ENCODE data around the gene BSN. TPM values are rescaled to one million over a fixed set of nuclear protein-coding genes. Genes with fewer than 3 reads are reported as not detected.
"Not testable (repeated sequence)": the region's sequence is repeated elsewhere in the genome, so short reads cannot be mapped to it uniquely, and the experiment has no call there.

Gene BSN
- polyA plus RNA-seq, 2 donors: 0.01 to 0.08 TPM

- peaks cover 0 to 20% of the 10 kb centered on the region in 2 donors for H3K4me1 ChIP-seq (ENCODE audit: control insufficient read depth in 2 of 2, insufficient read depth in 2 of 2, low read length in 1 of 2)
- WGBS, 2 donors: 21 to 26% methylated on average over 17 of the region's 17 CpGs
- peak overlapping the region; percentile 75 to 80 for H3K4me3 ChIP-seq (ENCODE audit: low read depth in 1 of 2, low read length in 2 of 2)
- no peaks in the 10 kb centered on the region for H3K27me3 ChIP-seq (ENCODE audit: control insufficient read depth in 1 of 2, insufficient read depth in 2 of 2, low read length in 2 of 2)
- no peaks in the 10 kb centered on the region for H3K9me3 ChIP-seq (ENCODE audit: control insufficient read depth in 2 of 2, insufficient read depth in 1 of 2, low read depth in 1 of 2, low read length in 1 of 2)
- H3K36me3 ChIP-seq (ENCODE audit: control insufficient read depth in 2 of 2, insufficient read depth in 2 of 2, low read length in 1 of 2): peaks cover 1 to 23% of the 10 kb centered on the region in 2 donors
- H3K27ac ChIP-seq (ENCODE audit: low read depth in 2 of 2, low read length in 1 of 2): peak overlapping the region; percentile 95 to 98
Observed at GRCh38 chr3:49673121-49673714, 118.9 kb downstream of the BSN start.

DNA sequence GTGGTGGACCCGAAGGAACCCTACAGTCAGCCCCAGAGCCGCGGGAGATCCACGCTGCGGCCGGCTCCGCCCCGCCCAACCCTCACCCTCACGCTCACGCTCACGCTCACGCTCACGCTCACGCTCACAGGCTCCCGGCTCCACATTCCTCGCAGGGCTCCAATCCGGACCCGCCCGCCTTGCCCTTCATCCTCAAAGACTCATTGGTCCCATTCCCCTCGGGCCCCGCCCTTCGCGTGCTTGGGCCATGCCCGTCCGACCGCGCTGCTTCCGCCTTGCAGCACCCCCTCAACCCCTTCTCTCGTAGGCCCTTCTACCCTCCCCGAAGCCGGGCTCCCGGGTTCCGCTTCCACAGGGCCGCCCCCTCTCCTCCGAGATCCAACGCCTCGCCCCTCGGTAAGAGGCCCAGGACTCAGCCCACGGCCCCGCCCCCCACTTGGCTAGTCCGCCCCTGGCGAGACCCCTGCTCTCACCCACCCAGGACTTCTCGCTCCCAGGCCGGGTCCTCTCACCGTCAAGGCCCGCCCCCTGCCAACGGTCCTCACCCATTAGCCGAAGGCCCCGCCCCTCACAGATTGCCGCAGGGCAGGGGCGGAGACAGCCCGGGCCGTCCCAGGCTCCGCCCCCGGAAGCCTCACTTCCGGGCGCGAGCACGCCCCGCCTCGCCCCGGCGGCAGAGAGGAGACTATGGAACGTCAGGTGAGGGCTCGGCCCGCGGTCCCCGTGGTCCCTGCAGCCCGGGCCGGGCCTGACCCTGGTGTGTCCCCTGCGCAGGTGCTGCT is 119.6 kb downstream of the BSN start, which contains the start of gene APEH:
TSS of gene APEH (plus strand) at position 637 of the 782 bp plus-strand sequence. CDS start at position 688, 51 bp downstream.
- peak within 1 kb of the TSS; percentile 95 to 98 for H3K27ac ChIP-seq (ENCODE audit: low read depth in 2 of 2, low read length in 1 of 2)
- WGBS, 2 donors: 1% methylated on average over 70 to 71 of the region's 71 CpGs
- peak within 1 kb of the TSS; percentile 75 to 80 for H3K4me3 ChIP-seq (ENCODE audit: low read depth in 1 of 2, low read length in 2 of 2)
- peaks cover 0 to 20% of the 10 kb centered on the region in 2 donors for H3K4me1 ChIP-seq (ENCODE audit: control insufficient read depth in 2 of 2, insufficient read depth in 2 of 2, low read length in 1 of 2)
- no peaks in the 10 kb centered on the region for H3K9me3 ChIP-seq (ENCODE audit: control insufficient read depth in 2 of 2, insufficient read depth in 1 of 2, low read depth in 1 of 2, low read length in 1 of 2)
- peaks cover 8 to 30% of the 10 kb centered on the region in 2 donors for H3K36me3 ChIP-seq (ENCODE audit: control insufficient read depth in 2 of 2, insufficient read depth in 2 of 2, low read length in 1 of 2)
- no peaks in the 10 kb centered on the region for H3K27me3 ChIP-seq (ENCODE audit: control insufficient read depth in 1 of 2, insufficient read depth in 2 of 2, low read length in 2 of 2)

DNA sequence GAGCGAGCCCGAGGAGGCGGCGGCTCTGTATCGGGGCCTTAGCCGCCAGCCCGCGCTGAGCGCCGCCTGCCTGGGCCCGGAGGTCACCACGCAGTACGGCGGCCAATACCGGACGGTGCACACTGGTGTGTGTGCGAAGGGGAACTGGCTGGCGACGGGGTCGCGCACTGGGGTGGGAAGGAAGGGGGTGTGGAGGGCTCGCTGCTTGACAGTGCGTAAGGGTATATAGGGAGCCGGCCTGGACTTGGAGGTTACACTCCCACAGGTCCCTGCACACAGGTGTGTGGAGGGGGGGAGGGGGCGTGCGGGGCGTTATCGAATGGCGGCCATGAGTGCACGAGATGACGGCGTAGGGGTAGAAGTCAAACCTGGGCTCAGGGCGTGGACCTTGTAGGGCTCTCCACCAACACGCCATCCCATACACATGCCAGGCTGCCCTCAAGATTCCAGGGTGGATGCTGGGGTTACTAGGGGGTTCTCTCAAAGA is 120.3 kb downstream of the BSN start:
- Histone ChIP-seq H3K27me3 (ENCODE audit: control insufficient read depth in 1 of 2, insufficient read depth in 2 of 2, low read length in 2 of 2) (no peaks in the 10 kb centered on the region), H3K4me3 (ENCODE audit: low read depth in 1 of 2, low read length in 2 of 2) (peak overlapping the region; percentile 75 to 80), H3K4me1 (ENCODE audit: control insufficient read depth in 2 of 2, insufficient read depth in 2 of 2, low read length in 1 of 2) (peaks cover 0 to 18% of the 10 kb centered on the region in 2 donors), H3K36me3 (ENCODE audit: control insufficient read depth in 2 of 2, insufficient read depth in 2 of 2, low read length in 1 of 2) (peaks cover 11 to 37% of the 10 kb centered on the region in 2 donors), H3K27ac (ENCODE audit: low read depth in 2 of 2, low read length in 1 of 2) (peak overlapping the region; percentile 84 to 98), H3K9me3 (ENCODE audit: control insufficient read depth in 2 of 2, insufficient read depth in 1 of 2, low read depth in 1 of 2, low read length in 1 of 2) (no peaks in the 10 kb centered on the region)
- 6 to 7% methylated on average over 33 to 34 of the region's 34 CpGs for WGBS, 2 donors

DNA sequence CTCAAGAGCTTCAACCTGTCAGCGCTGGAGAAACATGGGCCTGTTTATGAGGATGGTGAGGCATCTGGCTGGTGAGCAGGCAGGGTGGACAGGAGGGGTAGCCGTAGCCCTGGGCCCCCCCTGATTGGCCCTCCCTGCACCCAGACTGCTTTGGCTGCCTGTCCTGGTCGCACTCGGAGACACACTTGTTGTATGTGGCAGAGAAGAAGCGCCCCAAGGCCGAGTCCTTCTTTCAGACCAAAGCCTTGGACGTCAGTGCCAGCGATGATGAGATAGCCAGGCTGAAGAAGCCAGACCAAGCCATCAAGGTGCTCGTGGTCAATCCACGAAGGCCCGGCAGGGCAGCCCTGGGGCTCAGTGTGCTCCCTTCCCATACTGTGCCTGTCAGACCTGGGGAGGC is 121.6 kb downstream of the BSN start:
- H3K27ac ChIP-seq (ENCODE audit: low read depth in 2 of 2, low read length in 1 of 2): no peak overlapping the region
- H3K36me3 ChIP-seq (ENCODE audit: control insufficient read depth in 2 of 2, insufficient read depth in 2 of 2, low read length in 1 of 2): peaks cover 21 to 49% of the 10 kb centered on the region in 2 donors
- 95% methylated on average over 11 of the region's 11 CpGs for WGBS, 2 donors
- H3K27me3 ChIP-seq (ENCODE audit: control insufficient read depth in 1 of 2, insufficient read depth in 2 of 2, low read length in 2 of 2): no peaks in the 10 kb centered on the region
- peaks cover 0 to 18% of the 10 kb centered on the region in 2 donors for H3K4me1 ChIP-seq (ENCODE audit: control insufficient read depth in 2 of 2, insufficient read depth in 2 of 2, low read length in 1 of 2)
- no peaks in the 10 kb centered on the region for H3K9me3 ChIP-seq (ENCODE audit: control insufficient read depth in 2 of 2, insufficient read depth in 1 of 2, low read depth in 1 of 2, low read length in 1 of 2)
- no peak overlapping the region for H3K4me3 ChIP-seq (ENCODE audit: low read depth in 1 of 2, low read length in 2 of 2)

DNA sequence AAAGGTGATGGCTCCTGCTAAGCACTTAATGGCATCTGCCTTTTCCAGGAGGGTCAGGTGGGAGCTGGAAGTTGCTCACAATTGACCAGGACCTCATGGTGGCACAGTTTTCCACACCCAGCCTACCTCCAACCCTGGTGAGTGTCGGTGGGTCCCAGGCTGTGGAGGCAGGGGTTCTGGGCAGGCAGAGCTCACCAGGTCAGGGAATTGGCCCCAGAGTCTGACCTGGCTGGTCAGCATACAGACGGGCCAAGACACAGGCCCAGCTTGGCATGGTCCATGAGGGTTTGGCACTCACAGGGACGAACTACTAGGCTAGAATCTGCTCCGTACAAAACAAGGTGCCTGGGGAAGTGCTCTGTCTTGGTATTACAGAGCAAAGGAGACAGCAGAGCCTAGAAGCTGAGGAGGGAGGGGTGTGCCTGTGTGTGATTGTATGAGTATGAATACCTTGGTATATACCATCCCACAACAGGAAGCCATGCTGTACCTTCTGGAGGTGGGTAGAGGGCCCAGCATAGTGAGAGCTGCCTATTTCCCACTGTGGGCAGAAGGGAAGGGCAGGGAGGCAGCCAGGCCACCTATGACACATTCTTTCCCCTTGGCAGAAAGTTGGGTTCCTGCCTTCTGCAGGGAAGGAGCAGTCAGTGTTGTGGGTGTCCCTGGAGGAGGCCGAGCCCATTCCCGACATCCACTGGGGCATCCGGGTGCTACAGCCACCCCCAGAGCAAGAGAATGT is 126.4 kb downstream of the BSN start:
- WGBS, 2 donors: 85 to 88% methylated on average over 7 of the region's 7 CpGs
- peaks cover 35 to 82% of the 10 kb centered on the region in 2 donors for H3K36me3 ChIP-seq (ENCODE audit: control insufficient read depth in 2 of 2, insufficient read depth in 2 of 2, low read length in 1 of 2)
- H3K27me3 ChIP-seq (ENCODE audit: control insufficient read depth in 1 of 2, insufficient read depth in 2 of 2, low read length in 2 of 2): no peaks in the 10 kb centered on the region
- H3K9me3 ChIP-seq (ENCODE audit: control insufficient read depth in 2 of 2, insufficient read depth in 1 of 2, low read depth in 1 of 2, low read length in 1 of 2): no peaks in the 10 kb centered on the region
- no peak overlapping the region for H3K4me3 ChIP-seq (ENCODE audit: low read depth in 1 of 2, low read length in 2 of 2)
- H3K27ac ChIP-seq (ENCODE audit: low read depth in 2 of 2, low read length in 1 of 2): no peak overlapping the region
- H3K4me1 ChIP-seq (ENCODE audit: control insufficient read depth in 2 of 2, insufficient read depth in 2 of 2, low read length in 1 of 2): peaks cover 0 to 3% of the 10 kb centered on the region in 2 donors

- H3K4me3 ChIP-seq (ENCODE audit: low read depth in 1 of 2, low read length in 2 of 2): no peak overlapping the region
- 95 to 96% methylated on average over 2 of the region's 2 CpGs for WGBS, 2 donors
- peaks cover 35 to 77% of the 10 kb centered on the region in 2 donors for H3K36me3 ChIP-seq (ENCODE audit: control insufficient read depth in 2 of 2, insufficient read depth in 2 of 2, low read length in 1 of 2)
- no peak overlapping the region for H3K27ac ChIP-seq (ENCODE audit: low read depth in 2 of 2, low read length in 1 of 2)
- H3K4me1 ChIP-seq (ENCODE audit: control insufficient read depth in 2 of 2, insufficient read depth in 2 of 2, low read length in 1 of 2): no peaks in the 10 kb centered on the region
- no peaks in the 10 kb centered on the region for H3K27me3 ChIP-seq (ENCODE audit: control insufficient read depth in 1 of 2, insufficient read depth in 2 of 2, low read length in 2 of 2)
- no peaks in the 10 kb centered on the region for H3K9me3 ChIP-seq (ENCODE audit: control insufficient read depth in 2 of 2, insufficient read depth in 1 of 2, low read depth in 1 of 2, low read length in 1 of 2)
Observed at GRCh38 chr3:49681232-49681522, 126.9 kb downstream of the BSN start.

GRCh38 chr3:49681543-49681942 is 127.3 kb downstream of the BSN start:
- Histone ChIP-seq H3K27me3 (ENCODE audit: control insufficient read depth in 1 of 2, insufficient read depth in 2 of 2, low read length in 2 of 2) (no peaks in the 10 kb centered on the region), H3K4me3 (ENCODE audit: low read depth in 1 of 2, low read length in 2 of 2) (no peak overlapping the region), H3K27ac (ENCODE audit: low read depth in 2 of 2, low read length in 1 of 2) (no peak overlapping the region), H3K9me3 (ENCODE audit: control insufficient read depth in 2 of 2, insufficient read depth in 1 of 2, low read depth in 1 of 2, low read length in 1 of 2) (no peaks in the 10 kb centered on the region), H3K4me1 (ENCODE audit: control insufficient read depth in 2 of 2, insufficient read depth in 2 of 2, low read length in 1 of 2) (no peaks in the 10 kb centered on the region), H3K36me3 (ENCODE audit: control insufficient read depth in 2 of 2, insufficient read depth in 2 of 2, low read length in 1 of 2) (peaks cover 35 to 74% of the 10 kb centered on the region in 2 donors)
- WGBS, 2 donors: 81 to 85% methylated on average over 4 of the region's 4 CpGs

DNA sequence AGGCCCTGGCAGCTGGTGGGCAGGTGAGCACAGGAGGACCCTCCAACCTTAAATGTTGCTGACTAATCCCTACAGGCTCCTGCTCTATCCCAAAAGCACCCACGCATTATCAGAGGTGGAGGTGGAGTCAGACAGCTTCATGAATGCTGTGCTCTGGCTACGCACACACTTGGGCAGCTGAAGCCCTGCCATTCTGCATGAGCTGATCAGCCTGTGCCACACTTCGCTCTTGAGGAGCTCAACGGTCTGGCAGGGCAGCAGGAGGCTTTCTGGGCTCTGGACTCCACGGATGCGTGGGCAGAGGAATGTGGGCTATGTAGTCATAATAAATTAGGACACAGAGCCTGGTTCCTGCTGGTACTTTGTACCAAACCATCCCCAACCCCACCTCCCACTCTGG is 128.9 kb downstream of the BSN start:
- Histone ChIP-seq H3K4me1 (ENCODE audit: control insufficient read depth in 2 of 2, insufficient read depth in 2 of 2, low read length in 1 of 2) (peaks cover 0 to 3% of the 10 kb centered on the region in 2 donors), H3K27me3 (ENCODE audit: control insufficient read depth in 1 of 2, insufficient read depth in 2 of 2, low read length in 2 of 2) (no peaks in the 10 kb centered on the region), H3K27ac (ENCODE audit: low read depth in 2 of 2, low read length in 1 of 2) (no peak overlapping the region), H3K36me3 (ENCODE audit: control insufficient read depth in 2 of 2, insufficient read depth in 2 of 2, low read length in 1 of 2) (peaks cover 35 to 59% of the 10 kb centered on the region in 2 donors), H3K9me3 (ENCODE audit: control insufficient read depth in 2 of 2, insufficient read depth in 1 of 2, low read depth in 1 of 2, low read length in 1 of 2) (no peaks in the 10 kb centered on the region), H3K4me3 (ENCODE audit: low read depth in 1 of 2, low read length in 2 of 2) (no peak overlapping the region)
- WGBS, 2 donors: 87 to 93% methylated on average over 6 of the region's 6 CpGs

DNA sequence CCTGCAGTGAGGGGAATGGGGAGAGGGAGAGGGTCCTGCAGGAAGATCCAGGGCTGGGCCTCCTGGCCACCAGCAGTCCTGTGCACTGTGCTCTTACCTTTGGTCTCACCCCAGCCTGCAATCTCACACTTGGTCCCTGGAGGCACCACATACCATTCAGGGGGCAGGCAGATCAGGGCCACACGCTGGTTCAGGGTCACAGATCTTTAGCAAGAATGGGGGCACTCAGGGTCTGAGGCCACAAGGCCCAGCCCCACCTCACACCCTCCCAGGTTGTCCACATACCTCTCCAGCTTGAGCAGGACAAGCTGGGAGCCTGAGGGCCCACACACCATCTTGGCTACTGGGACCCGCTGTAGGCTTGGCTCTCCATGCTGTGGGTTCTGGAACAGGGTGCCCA is 130.2 kb downstream of the BSN start:
- not testable (repeated sequence) for H3K27me3 ChIP-seq (ENCODE audit: control insufficient read depth in 1 of 2, insufficient read depth in 2 of 2, low read length in 2 of 2); H3K9me3 ChIP-seq (ENCODE audit: control insufficient read depth in 2 of 2, insufficient read depth in 1 of 2, low read depth in 1 of 2, low read length in 1 of 2); H3K4me1 ChIP-seq (ENCODE audit: control insufficient read depth in 2 of 2, insufficient read depth in 2 of 2, low read length in 1 of 2); H3K4me3 ChIP-seq (ENCODE audit: low read depth in 1 of 2, low read length in 2 of 2); H3K27ac ChIP-seq (ENCODE audit: low read depth in 2 of 2, low read length in 1 of 2)
- 94 to 98% methylated on average over 2 of the region's 2 CpGs for WGBS, 2 donors
- H3K36me3 ChIP-seq (ENCODE audit: control insufficient read depth in 2 of 2, insufficient read depth in 2 of 2, low read length in 1 of 2): peaks cover 25 to 46% of the 10 kb centered on the region in 2 donors

Data from esophagus (tissue), 2 donors.